SK-N-MC (cell line): ENCODE measurements around the gene PLA2G3.

ENCODE experiments used
- EZH2 ChIP-seq: fragments of 200-600 bp; sonication (generic); IDR thresholded peaks from one replicate; pipeline ENCODE4 v1.6.1; 2017; ENCODE audit warnings: antibody characterized with exemption
- FOXP2 ChIP-seq: optimal IDR thresholded peaks from 2 replicates; pipeline ENCODE3; 2011; ENCODE audit warnings: mild to moderate bottlenecking, moderate library complexity; ENCODE audit not compliant: insufficient read depth; ENCODE audit errors: extremely low read length, control extremely low read depth
- POLR2AphosphoS5 ChIP-seq: IDR thresholded peaks from 2 replicates; pipeline ENCODE4 v1.6.1; 2012; ENCODE audit warnings: mild to moderate bottlenecking, low read depth, low read length, borderline replicate concordance

- TF ChIP-seq POLR2AphosphoS5 (no peak), EZH2 (no peak), FOXP2 (no peak)
Measured at GRCh38 chr22:31143537-31143936, 3.2 kb upstream of the PLA2G3 start.
